GM12874 (cell line): ENCODE data around the gene TIA1.

Experiments used
- CTCF ChIP-seq: IDR thresholded peaks from 2 replicates; pipeline ENCODE4 v1.5.1; 2011; ENCODE audit warnings: low read depth, mild to moderate bottlenecking, control low read depth, low read length, moderate library complexity; ENCODE audit not compliant: insufficient read depth

Gene TIA1

GRCh38 chr2:70203086-70203485 lies 45.3 kb downstream of the TIA1 start:
- TF ChIP-seq CTCF = no peak

GRCh38 chr2:70202236-70202806 lies 46.1 kb downstream of the TIA1 start:
- no peak for TF ChIP-seq CTCF

- TF ChIP-seq CTCF = no peak
Observed at GRCh38 chr2:70201831-70202230, 46.6 kb downstream of the TIA1 start.

- no peak for TF ChIP-seq CTCF
Observed at GRCh38 chr2:70201225-70201768, 47.1 kb downstream of the TIA1 start.

- no peak for TF ChIP-seq CTCF
Observed at GRCh38 chr2:70199320-70199864, 49.0 kb downstream of the TIA1 start.

GRCh38 chr2:70192516-70192915 lies 55.9 kb downstream of the TIA1 start:
- no peak for TF ChIP-seq CTCF

GRCh38 chr2:70191244-70191735 lies 57.1 kb downstream of the TIA1 start:
- TF ChIP-seq CTCF = no peak
